GM19324 (cell line): ENCODE results near the gene KIFAP3.
"Not testable (repeated sequence)": the region's sequence is repeated elsewhere in the genome, so short reads cannot be mapped to it uniquely, and the experiment has no call there.

ENCODE experiments used
- ATAC-seq: cut with Tn5 transposase; IDR thresholded peaks from one replicate; pipeline ENCODE4 v1.9.1; 2021; ENCODE audit warnings: mild to moderate bottlenecking, moderate library complexity; ENCODE audit not compliant: unreplicated experiment, low FRiP score

KIFAP3 gene

DNA sequence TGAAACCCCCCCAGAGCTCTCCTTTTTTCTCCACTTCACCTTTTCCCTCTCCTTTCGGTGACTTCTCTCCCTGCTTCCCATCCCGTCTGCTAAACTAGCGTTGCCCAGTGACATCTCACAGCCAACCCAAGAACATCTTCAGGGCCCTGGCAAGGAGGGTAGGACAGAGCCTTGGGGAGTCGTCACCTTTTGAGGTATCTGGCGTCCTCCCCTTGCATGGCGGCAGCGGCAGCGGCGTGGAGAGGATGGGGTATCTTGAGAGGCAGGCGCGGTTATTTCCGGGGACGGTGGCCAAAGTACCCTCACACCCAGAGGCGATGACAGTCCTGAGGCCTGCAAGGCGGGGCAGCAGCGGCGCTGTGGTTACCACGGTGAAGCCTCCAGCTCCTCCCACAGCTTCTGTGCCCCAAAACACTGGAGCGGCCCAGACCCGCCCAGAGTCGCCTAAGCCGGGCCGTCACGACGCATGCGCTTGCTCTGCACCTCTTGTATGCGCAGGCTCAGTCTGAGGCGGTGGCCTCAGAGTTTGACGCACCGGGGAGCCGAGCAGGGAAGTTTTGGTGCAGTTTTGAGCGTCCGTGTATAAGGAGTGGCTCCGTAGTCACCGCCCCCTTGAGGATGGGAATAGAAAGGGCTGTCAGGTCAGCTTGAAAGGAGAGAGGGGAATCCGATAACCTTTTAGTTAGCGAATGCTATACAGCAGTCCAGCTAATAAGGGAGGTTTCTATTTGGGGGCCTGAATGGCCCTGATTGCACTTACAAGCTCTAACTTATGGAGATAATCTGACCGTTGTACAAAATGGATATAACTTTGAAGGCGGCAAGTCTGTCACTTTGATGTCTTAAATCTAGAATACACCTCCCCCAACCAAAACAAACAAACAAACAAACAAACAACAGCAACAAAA is at the start of gene KIFAP3:
KIFAP3 (minus strand) TSS at position 446 of the 908 bp plus-strand sequence; CDS start at position 218, 228 bp downstream.
- peak; percentile 100 for ATAC-seq

- no peak for ATAC-seq
These were observed 47.9 kb upstream of the KIFAP3 start for GRCh38 chr1:170122366-170122765.

DNA sequence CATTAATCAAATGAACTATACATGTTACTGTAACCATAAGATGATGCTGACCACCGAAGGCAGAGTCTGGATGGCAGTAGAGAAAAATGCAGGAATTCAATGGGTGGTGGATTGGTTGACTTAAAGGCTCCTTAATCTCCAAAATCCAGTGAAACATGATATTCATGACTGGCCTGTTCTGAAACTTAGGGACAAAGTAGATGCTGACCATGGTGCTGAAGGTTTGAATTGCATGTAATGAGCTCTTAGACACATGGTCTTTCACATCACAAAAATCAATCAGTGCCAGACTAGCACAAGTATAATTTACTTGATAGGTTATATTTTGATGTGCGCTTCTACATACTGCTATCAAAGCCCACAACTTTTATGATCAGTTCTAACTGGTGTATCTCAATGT is 40.4 kb upstream of the KIFAP3 start:
- no peak for ATAC-seq

GRCh38 chr1:170113140-170113539 is 38.6 kb upstream of the KIFAP3 start:
- ATAC-seq = not testable (repeated sequence)

DNA sequence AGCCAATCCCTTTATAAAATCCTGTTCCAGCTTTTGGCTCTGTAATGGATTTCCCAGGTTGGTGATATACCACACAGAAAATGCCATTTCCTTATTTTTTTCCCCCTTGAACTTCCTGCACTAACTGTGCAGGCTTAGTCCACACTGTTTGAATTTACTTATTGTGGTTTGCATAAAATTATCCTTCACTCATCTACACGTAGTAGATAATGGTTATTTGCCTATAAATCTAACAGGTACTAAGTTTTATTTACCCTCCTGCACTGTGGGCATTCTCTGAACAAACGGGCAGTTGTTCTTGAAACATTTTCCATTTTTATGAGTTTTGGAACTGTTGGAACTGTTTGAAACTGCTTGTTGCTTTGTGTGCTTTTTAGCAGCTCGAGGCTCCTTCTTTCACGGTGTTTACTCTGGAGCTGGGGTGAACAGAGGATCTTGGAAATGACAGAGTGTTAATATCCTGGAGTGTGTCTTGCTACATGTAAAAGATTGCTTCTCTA is 23.0 kb upstream of the KIFAP3 start:
- no peak for ATAC-seq

DNA sequence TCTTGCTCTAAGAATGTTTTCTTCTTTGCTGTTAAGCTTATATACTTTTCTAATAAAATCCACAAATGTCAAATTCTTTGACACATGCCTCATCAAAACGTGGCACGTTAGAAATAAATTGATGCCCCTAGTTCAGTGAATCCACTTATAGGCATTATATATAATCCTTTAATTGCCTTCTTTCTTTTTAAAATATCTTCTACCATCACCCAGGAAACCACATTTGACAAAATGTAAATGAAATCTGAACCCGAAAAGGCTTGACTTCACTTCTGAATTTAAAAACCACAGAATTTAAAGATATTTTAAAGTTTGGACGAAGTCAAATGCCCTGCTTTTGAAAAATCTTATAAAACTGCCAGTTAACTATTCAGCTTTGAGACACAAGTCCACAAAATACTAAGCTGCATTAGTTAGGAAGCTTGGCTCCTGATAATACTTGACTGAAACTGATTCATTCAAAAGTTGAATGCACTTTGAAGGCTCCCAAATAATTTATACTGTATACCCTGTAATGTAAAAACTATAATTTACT is 22.4 kb upstream of the KIFAP3 start:
- ATAC-seq = no peak

DNA sequence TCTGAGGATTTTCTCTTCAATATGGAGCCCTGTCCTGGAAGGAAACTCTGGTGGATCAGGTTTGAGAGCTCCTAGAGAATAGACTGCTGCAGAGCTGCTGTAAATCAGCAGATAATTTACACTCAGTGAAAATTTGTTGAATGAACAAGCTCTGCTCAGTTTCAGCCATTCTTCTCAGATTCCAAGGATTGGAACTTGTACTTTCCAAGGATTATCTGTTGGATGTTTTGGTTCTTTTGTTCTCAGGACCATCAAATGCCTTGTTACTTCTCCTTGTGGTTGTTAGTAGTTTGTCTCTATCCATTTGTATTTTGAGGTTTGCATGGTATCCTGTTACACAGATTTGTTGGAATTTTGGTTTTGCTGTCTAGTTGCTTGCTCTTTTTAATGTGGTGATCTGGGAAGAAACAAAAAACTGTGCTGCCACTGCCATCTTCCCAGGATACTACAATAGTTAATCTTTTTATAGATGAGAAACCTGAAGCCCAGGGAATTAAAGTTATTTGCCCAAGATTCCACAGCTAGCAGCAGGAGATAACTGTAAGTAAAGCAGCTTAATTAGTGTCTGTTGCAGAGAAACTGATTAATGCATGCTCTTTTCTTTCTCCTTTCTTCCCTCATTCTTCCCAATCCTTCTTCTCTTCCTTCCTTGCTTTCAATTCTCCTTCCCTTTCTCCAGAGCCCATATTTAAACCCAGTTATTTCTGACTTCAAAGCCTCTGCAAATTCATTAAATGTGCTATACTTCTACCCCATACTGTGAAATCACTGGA is 21.7 kb upstream of the KIFAP3 start:
- ATAC-seq = no peak

DNA sequence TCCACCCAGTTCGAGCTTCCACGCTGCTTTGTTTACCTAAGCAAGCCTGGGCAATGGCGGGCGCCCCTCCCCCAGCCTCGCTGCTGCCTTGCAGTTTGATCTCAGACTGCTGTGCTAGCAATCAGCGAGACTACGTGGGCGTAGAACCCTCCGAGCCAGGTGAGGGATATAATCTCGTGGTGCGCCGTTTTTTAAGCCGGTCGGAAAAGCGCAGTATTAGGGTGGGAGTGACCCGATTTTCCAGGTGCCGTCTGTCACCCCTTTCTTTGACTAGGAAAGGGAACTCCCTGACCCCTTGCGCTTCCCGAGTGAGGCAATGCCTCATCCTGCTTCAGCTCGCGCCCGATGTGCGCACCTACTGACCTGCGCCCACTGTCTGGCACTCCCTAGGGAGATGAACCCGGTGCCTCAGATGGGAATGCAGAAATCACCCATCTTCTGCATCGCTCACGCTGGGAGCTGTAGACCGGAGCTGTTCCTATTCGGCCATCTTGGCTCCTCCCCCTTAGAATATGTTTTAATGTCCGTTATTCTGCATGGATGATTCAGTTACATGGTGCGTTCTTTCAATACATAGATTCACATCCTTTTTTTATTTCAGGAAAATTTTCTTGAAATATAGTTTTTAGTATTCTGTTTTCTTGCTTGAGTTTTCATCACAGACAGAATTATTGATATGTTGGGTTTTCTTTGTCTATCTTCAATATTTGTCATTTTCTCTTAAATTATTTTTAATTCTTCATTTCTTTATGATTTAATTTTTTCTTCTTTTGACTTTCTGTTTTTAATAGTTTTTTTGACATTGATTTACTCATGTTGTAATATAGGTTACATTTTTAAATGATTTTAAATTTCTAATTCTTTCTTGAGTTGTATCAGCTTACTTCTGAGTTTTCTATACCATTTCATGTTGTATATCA is 20.5 kb upstream of the KIFAP3 start:
- not testable (repeated sequence) for ATAC-seq

GRCh38 chr1:170086399-170087032 is 12.0 kb upstream of the KIFAP3 start:
- ATAC-seq = no peak

DNA sequence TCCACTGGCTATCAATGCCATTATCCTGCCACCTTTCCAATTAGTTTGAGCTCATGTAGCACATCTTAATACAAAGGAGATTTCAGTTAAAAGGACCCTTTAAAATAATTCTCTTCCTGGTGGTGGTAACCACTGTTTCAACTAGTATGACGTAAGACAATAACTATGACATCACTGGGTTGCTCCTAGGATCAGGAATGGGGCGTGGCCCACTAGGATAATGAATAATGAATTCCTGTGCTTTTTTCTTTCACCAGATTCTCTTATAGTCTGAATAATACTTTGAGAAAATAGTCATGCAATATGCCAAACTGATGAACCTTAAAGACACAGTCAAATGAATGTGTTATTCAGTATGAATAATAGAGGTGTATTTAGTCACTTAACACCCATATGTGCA is 10.6 kb upstream of the KIFAP3 start:
- no peak for ATAC-seq

DNA sequence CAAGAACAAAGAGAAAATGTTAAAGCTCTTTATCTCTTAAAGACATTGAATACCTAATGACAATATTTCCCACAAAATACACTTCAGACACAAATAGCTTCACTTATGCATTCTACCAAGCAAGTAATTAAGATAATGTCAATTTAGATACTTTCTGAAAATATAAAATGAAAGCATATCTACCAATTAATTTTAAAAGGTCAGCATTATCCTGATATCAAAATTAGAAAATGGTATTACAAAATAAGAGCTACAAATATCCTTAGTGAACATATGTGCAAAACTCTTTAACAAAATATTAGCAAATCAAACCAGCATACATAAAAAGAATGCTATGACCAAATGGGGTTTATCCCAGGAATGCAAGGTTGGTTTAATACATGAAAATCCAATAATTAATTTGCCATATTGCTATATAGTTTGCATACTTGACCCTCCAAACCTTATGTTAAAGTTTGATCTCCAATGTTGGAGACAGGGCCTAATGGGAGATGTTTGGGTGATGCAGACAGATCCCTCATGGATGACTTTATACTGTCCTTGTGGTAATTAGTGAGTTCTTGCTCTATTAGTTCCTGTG is 4.2 kb upstream of the KIFAP3 start:
- ATAC-seq = no peak

GRCh38 chr1:170077926-170078325 is 3.4 kb upstream of the KIFAP3 start:
- ATAC-seq = no peak

DNA sequence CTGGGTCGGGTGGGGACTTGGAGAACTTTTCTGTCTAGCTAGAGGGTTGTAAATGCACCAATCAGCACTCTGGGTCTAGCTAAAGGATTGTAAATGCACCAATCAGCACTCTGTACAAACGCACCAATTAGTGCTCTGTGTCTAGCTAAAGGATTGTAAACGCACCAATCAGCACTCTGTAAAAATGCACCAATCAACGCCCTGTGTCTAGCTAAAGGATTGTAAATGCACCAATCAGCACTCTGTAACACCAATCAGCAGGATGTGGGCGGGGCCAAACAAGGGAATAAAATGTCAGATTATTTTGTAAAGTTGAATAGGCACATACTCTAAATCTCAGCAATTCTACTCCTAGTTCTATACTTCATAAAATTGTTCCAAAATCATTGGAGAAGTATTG is 2.5 kb upstream of the KIFAP3 start:
- not testable (repeated sequence) for ATAC-seq

GRCh38 chr1:170076199-170076598 is 1.7 kb upstream of the KIFAP3 start:
- no peak for ATAC-seq

DNA sequence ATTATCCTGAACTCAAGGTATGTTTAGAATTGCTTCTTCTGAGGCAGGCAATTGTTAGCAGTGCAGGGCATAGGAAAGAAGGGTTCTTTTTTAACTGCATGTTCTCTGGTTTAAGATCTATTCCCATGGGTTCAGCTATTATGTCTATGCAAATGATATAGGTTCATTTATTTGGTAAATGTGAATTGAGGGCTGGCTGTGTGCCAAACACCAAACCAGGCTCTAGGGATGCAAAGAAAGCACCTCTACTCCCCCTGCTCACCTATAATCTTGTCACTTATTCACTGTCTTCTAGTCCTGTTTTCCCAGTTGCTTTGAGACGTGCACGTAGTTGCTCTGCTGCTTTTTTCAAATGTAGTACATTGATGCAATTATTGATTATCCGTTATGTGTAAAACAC is 691 bp upstream of the KIFAP3 start:
- ATAC-seq = no peak

DNA sequence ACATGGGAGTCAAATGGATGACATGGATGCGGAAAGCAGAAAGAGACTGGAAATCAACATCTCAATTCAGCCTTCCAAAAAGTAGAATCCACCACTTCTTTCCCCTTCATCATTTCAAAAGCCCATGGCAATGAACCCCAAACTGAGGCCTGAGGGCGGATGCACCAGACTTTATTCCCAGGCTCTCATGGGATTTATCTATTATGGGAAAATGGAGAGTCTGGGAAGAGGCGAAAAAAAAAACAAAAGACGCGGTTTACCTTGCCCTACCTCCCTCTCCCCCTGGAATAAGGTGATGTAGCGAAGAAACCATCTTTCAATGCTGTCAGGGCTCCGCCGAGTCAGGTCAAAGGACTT is 624 bp downstream of the KIFAP3 start:
- no peak for ATAC-seq

DNA sequence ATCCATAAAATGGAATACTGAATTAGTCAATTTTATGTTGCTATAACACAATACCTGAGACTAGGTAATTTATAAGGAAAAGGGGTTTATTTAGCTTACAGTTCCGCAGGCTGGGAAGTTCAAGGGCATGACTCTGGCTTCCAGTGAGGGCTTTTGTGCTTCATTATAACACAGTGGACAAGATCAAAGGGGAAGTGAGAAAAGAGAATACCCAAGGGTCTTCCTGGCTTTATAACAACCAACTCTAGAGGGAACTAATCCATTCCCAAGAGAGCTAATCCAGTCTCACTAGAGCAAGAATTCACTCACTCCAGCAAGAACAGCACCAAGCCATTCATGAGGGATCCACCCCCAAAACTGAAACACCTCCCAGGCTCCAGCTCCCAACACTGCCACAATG is 3.1 kb downstream of the KIFAP3 start:
- ATAC-seq = no peak

GRCh38 chr1:170068923-170069322 is 5.6 kb downstream of the KIFAP3 start:
- ATAC-seq = no peak

- ATAC-seq = peak; percentile 63
These were observed 7.2 kb downstream of the KIFAP3 start for GRCh38 chr1:170067253-170067819.
